Amygdala (tissue), 56 donors: ENCODE results near the gene EN2.

Source experiments
- DNase-seq, 56 donors: peaks; one replicate each; lab custom pipeline; 2025; lab: John Stamatoyannopoulos, UW

The EN2 gene

GRCh38 chr7:155458111-155458877 lies at the start of gene EN2:
EN2 (plus strand) TSS chr7:155458129; CDS start chr7:155458378, 249 bp downstream.
- no peak for DNase-seq

GRCh38 chr7:155408651-155409586 lies 49.0 kb upstream of the EN2 start:
- DNase-seq: no peak

- DNase-seq: no peak
Observed at GRCh38 chr7:155409980-155410379, 47.9 kb upstream of the EN2 start.

- no peak for DNase-seq
Observed at GRCh38 chr7:155410431-155410830, 47.5 kb upstream of the EN2 start.

- DNase-seq: no peak
Observed at GRCh38 chr7:155411718-155412415, 46.1 kb upstream of the EN2 start.

- peak in 29 of 56 donors; percentile 7 to 70 (median 26) for DNase-seq
Observed at GRCh38 chr7:155412416-155413253, 45.3 kb upstream of the EN2 start.

GRCh38 chr7:155414547-155415492 lies 43.1 kb upstream of the EN2 start:
- no peak for DNase-seq

- no peak for DNase-seq
Observed at GRCh38 chr7:155416646-155417380, 41.1 kb upstream of the EN2 start.

GRCh38 chr7:155418304-155418703 lies 39.6 kb upstream of the EN2 start:
- no peak for DNase-seq

GRCh38 chr7:155418941-155419755 lies 38.8 kb upstream of the EN2 start:
- no peak for DNase-seq

GRCh38 chr7:155420116-155420515 lies 37.8 kb upstream of the EN2 start:
- DNase-seq: no peak

- DNase-seq: no peak
Observed at GRCh38 chr7:155422151-155422550, 35.8 kb upstream of the EN2 start.

- no peak for DNase-seq
Observed at GRCh38 chr7:155422599-155423336, 35.2 kb upstream of the EN2 start.

GRCh38 chr7:155423337-155424285 lies 34.3 kb upstream of the EN2 start:
- DNase-seq: no peak

- no peak for DNase-seq
Observed at GRCh38 chr7:155424301-155425010, 33.5 kb upstream of the EN2 start.
